Esophagus muscularis mucosa (tissue), 4 donors: Measurements from ENCODE around the gene FZD7. TPM values are rescaled to one million over a fixed set of nuclear protein-coding genes. Genes with fewer than 3 reads are reported as not detected.
A peak's percentile ranks its signal among the peaks of the same experiment; 100 is the strongest.

Experiments used
- DNase-seq: peaks from one replicate; pipeline ENCODE4 v3.0.0-alpha.2; 2017; ENCODE audit errors: extremely low spot score
- H3K27ac ChIP-seq, 4 donors: fragments of 200-600 bp; sonication (generic); replicated peaks in 1 of 4; 1 replicate in 3 of 4; 2 replicates in 1 of 4; pipeline ENCODE4 v1.5.1; 2016 to 2019; ENCODE audit warnings: mild to moderate bottlenecking in 1 of 4
- H3K27me3 ChIP-seq, 4 donors: fragments of 200-600 bp; sonication (generic); one replicate each; pipeline versions ENCODE4 v1.5.1 to v1.6.0; 2016 to 2019
- H3K36me3 ChIP-seq, 4 donors: fragments of 200-600 bp; sonication (generic); one replicate each; pipeline ENCODE4 v1.5.1; 2016 to 2019
- H3K4me1 ChIP-seq, 4 donors: fragments of 200-600 bp; sonication (generic); one replicate each; pipeline ENCODE4 v1.5.1; 2016 to 2019
- H3K4me3 ChIP-seq, 4 donors: fragments of 200-600 bp; sonication (generic); 1 replicate in 2 of 4; 2 replicates in 2 of 4; pipeline ENCODE4 v1.5.1; 2016 to 2019; ENCODE audit warnings: mild to moderate bottlenecking in 4 of 4, moderate library complexity in 1 of 4
- H3K9me3 ChIP-seq, 4 donors: fragments of 200-600 bp; sonication (generic); 1 replicate in 3 of 4; 2 replicates in 1 of 4; pipeline ENCODE4 v1.5.1; 2016 to 2019
- CTCF ChIP-seq, 3 experiments: fragments of 200-600 bp in 2 of 3; fragments of 450-650 bp in 1 of 3; sonication (generic) in 2 of 3; IDR thresholded peaks; one replicate each; pipeline ENCODE4 v1.5.1; 2017 to 2019; ENCODE audit warnings: antibody characterized with exemption in 3 of 3, mild to moderate bottlenecking in 2 of 3, moderate library complexity in 1 of 3
- EP300 ChIP-seq: sonication (generic); formaldehyde crosslinking; IDR thresholded peaks from one replicate; pipeline ENCODE4 v1.6.1; 2017; ENCODE audit warnings: antibody characterized with exemption
- POLR2A ChIP-seq: fragments of 450-650 bp; IDR thresholded peaks from one replicate; pipeline ENCODE4 v1.6.1; 2017; ENCODE audit warnings: antibody characterized with exemption, moderate library complexity, mild to moderate bottlenecking, low read depth
- POLR2AphosphoS5 ChIP-seq, 2 donors: sonication (generic); formaldehyde crosslinking; IDR thresholded peaks; one replicate each; pipeline ENCODE4 v1.6.1; 2017; ENCODE audit warnings: antibody characterized with exemption in 2 of 2
- WGBS: methylation state at CpG from one replicate; pipeline ENCODE4 v1.1.5; 2018; 5-methylcytosine and 5-hydroxymethylcytosine counted together
- intact Hi-C: fragments of 100-400 bp; cut with DNase I; formaldehyde crosslinking; loops from one replicate; pipeline ENCODE4 v1.15.1; 2023
- total RNA-seq, 4 donors: library from RNA; depleted of rRNA; stranded (reverse); fragments of >200 nt; gene quantifications; one replicate each; pipeline versions ENCODE4 v1.1.0 to v1.2.1, GENCODE V29; 2016

The FZD7 gene
- total RNA-seq, 4 donors from 2014 or later: 51.5 to 67.7 (median 57.7) TPM

GRCh38 chr2:202054679-202055078, 21.0 kb downstream of the FZD7 start:
- DNase-seq: no peak
- intact Hi-C loops: loop anchor here (10.0 kb wide), 1 partner anchor 90 kb away; no protein-coding TSS in a partner anchor
- Histone ChIP-seq H3K36me3 (no peaks in the 10 kb centered on the region), H3K27ac (no peak overlapping the region), H3K4me3 (no peak overlapping the region), H3K27me3 (no peaks in the 10 kb centered on the region), H3K9me3 (no peaks in the 10 kb centered on the region), H3K4me1 (peaks cover 5 to 27% (median 22%) of the 10 kb centered on the region in 4 donors)
- WGBS: 85% methylated on average over 3 of the region's 3 CpGs
- TF ChIP-seq EP300 (no peak), POLR2A (no peak), CTCF (IDR thresholded peaks at IDR 0.05) (no peak), POLR2AphosphoS5 (IDR thresholded peaks at IDR 0.05) (no peak)

GRCh38 chr2:202056611-202057010, 23.0 kb downstream of the FZD7 start:
- intact Hi-C loops: loop anchor here (10.0 kb wide), 1 partner anchor 88 kb away; no protein-coding TSS in a partner anchor
- Histone ChIP-seq H3K27me3 (no peaks in the 10 kb centered on the region), H3K27ac (no peak overlapping the region), H3K9me3 (no peaks in the 10 kb centered on the region), H3K4me3 (no peak overlapping the region), H3K36me3 (no peaks in the 10 kb centered on the region), H3K4me1 (peaks cover 5 to 20% (median 19%) of the 10 kb centered on the region in 4 donors)
- 56% methylated on average over 2 of the region's 2 CpGs for WGBS
- TF ChIP-seq POLR2AphosphoS5 (IDR thresholded peaks at IDR 0.05) (no peak), CTCF (IDR thresholded peaks at IDR 0.05) (peak; percentile 26 to 49 (median 43))
- no peak for DNase-seq

- H3K27me3 ChIP-seq: no peaks in the 10 kb centered on the region
- intact Hi-C loops: no loop called here
- H3K36me3 ChIP-seq: no peaks in the 10 kb centered on the region
- 87% methylated on average over 3 of the region's 3 CpGs for WGBS
- H3K27ac ChIP-seq: no peak overlapping the region
- TF ChIP-seq CTCF (IDR thresholded peaks at IDR 0.05): peak in 1 of 3 experiments; percentile 33
- TF ChIP-seq EP300: no peak
- TF ChIP-seq POLR2AphosphoS5 (IDR thresholded peaks at IDR 0.05): no peak
- no peak for TF ChIP-seq POLR2A
- no peaks in the 10 kb centered on the region for H3K9me3 ChIP-seq
- no peak overlapping the region for H3K4me3 ChIP-seq
- H3K4me1 ChIP-seq: peaks cover 7 to 27% (median 25%) of the 10 kb centered on the region in 4 donors
- no peak for DNase-seq
These were observed 26.6 kb downstream of the FZD7 start for GRCh38 chr2:202060218-202060617.

GRCh38 chr2:202061695-202062094, 28.0 kb downstream of the FZD7 start:
- no peaks in the 10 kb centered on the region for H3K27me3 ChIP-seq
- H3K9me3 ChIP-seq: no peaks in the 10 kb centered on the region
- no peak overlapping the region for H3K27ac ChIP-seq
- peaks cover 7 to 20% (median 18%) of the 10 kb centered on the region in 4 donors for H3K4me1 ChIP-seq
- no peak for DNase-seq
- TF ChIP-seq POLR2AphosphoS5 (IDR thresholded peaks at IDR 0.05) (no peak), POLR2A (no peak)
- WGBS: 100% methylated on average over 2 of the region's 2 CpGs
- H3K4me3 ChIP-seq: no peak overlapping the region
- H3K36me3 ChIP-seq: no peaks in the 10 kb centered on the region
- intact Hi-C loops: no loop called here

GRCh38 chr2:202064171-202064880, 30.7 kb downstream of the FZD7 start:
- Histone ChIP-seq H3K4me3 (no peak overlapping the region), H3K36me3 (no peaks in the 10 kb centered on the region), H3K27ac (peak overlapping the region; percentile 51 to 62 (median 52)), H3K27me3 (no peaks in the 10 kb centered on the region), H3K4me1 (peaks cover 7 to 24% (median 17%) of the 10 kb centered on the region in 4 donors), H3K9me3 (no peaks in the 10 kb centered on the region)
- WGBS: 42% methylated on average over 2 of the region's 3 CpGs
- TF ChIP-seq POLR2A (no peak), POLR2AphosphoS5 (IDR thresholded peaks at IDR 0.05) (peak in 1 of 2 donors; percentile 11)
- DNase-seq: no peak
- intact Hi-C loops: no loop called here
